Choroid plexus epithelial cell (primary cell): ENCODE results near the gene DNAI2.

Source experiments
- DNase-seq: peaks from one replicate; pipeline ENCODE4 v3.0.0-alpha.2; 2010; ENCODE audit warnings: low read depth
- H3K4me3 ChIP-seq: 2 replicates; pipeline ENCODE4 v1.5.1; 2011; ENCODE audit warnings: low read depth, mild to moderate bottlenecking, control low read depth, low read length, moderate library complexity
- CTCF ChIP-seq: conservative IDR thresholded peaks from 2 replicates; pipeline ENCODE4 v1.5.1; 2011; ENCODE audit warnings: low read depth, mild to moderate bottlenecking, control low read depth, inconsistent platforms, low read length, moderate library complexity

Gene DNAI2

GRCh38 chr17:74318391-74318790 lies 44.4 kb downstream of the DNAI2 start:
- no peak overlapping the region for H3K4me3 ChIP-seq
- no peak for TF ChIP-seq CTCF
- no peak for DNase-seq

- no peak overlapping the region for H3K4me3 ChIP-seq
- no peak for DNase-seq
- TF ChIP-seq CTCF = no peak
Observed at GRCh38 chr17:74324521-74324920, 50.5 kb downstream of the DNAI2 start.

GRCh38 chr17:74325376-74325742 lies 51.3 kb downstream of the DNAI2 start:
- no peak for TF ChIP-seq CTCF
- no peak for DNase-seq
- H3K4me3 ChIP-seq = no peak overlapping the region

GRCh38 chr17:74325743-74326379 lies 51.8 kb downstream of the DNAI2 start, which contains the start of gene KIF19:
Gene KIF19 (plus strand): TSS chr17:74326226. CDS start chr17:74326350, 124 bp downstream.
- no peak for DNase-seq
- TF ChIP-seq CTCF = no peak
- no peak within 1 kb of the TSS for H3K4me3 ChIP-seq

GRCh38 chr17:74326506-74326905 lies 52.5 kb downstream of the DNAI2 start:
- H3K4me3 ChIP-seq = no peak overlapping the region
- no peak for DNase-seq
- no peak for TF ChIP-seq CTCF

GRCh38 chr17:74328487-74328886 lies 54.5 kb downstream of the DNAI2 start:
- DNase-seq = no peak
- TF ChIP-seq CTCF = no peak
- H3K4me3 ChIP-seq = no peak overlapping the region

GRCh38 chr17:74329378-74329777 lies 55.3 kb downstream of the DNAI2 start:
- no peak for DNase-seq
- no peak for TF ChIP-seq CTCF
- no peak overlapping the region for H3K4me3 ChIP-seq
